NCI-H1694 (cell line): Measurements from ENCODE around the gene TLCD3B.

Source experiments
- DNase-seq: peaks from one replicate; lab custom pipeline; 2025; lab: John Stamatoyannopoulos, UW

TLCD3B gene

DNA sequence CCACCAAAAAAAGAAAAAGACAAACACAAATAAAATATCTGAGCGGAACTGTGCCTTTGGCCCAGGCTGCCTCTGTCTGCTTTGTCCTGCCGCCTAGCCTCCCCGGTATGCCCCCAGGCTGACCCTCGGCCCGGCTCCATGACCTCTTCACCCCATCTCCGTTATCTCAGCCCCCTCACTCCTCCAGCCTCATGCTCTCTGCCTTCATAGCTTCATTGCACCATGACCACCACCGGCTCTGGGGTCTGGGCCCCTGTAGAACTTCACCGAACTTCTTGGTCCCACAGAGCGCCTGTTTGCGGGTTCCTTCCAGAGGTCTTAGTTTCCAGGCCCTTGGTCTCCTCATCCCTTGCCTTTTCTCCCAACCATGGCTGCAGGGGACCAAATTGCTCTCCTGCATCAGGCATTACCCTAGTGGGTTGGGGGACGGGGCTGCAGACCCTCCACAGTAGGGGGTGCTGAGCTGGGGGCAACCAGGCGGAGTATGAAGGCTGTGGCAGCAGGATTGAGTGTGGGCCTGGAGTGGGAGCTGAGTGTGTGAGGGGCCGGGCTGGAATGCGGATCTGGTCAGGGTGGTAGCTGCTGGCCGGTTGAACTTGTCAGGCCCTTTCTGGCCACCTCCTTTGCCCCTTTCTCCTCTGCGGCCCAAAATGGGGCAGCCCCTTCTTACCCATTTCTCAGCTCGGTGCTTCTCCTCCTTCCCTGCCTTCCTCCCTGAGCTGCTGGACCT lies 42.6 kb downstream of the TLCD3B start:
- no peak for DNase-seq

DNA sequence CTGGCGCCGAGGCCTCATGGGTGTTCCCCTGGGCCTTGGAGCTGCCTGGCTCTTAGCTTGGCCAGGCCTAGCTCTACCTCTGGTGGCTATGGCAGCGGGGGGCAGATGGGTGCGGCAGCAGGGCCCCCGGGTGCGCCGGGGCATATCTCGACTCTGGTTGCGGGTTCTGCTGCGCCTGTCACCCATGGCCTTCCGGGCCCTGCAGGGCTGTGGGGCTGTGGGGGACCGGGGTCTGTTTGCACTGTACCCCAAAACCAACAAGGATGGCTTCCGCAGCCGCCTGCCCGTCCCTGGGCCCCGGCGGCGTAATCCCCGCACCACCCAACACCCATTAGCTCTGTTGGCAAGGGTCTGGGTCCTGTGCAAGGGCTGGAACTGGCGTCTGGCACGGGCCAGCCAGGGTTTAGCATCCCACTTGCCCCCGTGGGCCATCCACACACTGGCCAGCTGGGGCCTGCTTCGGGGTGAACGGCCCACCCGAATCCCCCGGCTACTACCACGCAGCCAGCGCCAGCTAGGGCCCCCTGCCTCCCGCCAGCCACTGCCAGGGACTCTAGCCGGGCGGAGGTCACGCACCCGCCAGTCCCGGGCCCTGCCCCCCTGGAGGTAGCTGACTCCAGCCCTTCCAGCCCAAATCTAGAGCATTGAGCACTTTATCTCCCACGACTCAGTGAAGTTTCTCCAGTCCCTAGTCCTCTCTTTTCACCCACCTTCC lies 43.5 kb downstream of the TLCD3B start:
- DNase-seq, result no peak

DNA sequence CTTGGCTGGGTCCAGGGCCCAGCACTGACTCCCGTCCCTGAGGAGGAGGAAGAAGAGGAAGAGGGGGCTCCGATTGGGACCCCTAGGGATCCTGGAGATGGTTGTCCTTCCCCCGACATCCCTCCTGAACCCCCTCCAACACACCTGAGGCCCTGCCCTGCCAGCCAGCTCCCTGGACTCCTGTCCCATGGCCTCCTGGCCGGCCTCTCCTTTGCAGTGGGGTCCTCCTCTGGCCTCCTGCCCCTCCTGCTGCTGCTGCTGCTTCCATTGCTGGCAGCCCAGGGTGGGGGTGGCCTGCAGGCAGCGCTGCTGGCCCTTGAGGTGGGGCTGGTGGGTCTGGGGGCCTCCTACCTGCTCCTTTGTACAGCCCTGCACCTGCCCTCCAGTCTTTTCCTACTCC lies 44.1 kb downstream of the TLCD3B start:
- no peak for DNase-seq

DNA sequence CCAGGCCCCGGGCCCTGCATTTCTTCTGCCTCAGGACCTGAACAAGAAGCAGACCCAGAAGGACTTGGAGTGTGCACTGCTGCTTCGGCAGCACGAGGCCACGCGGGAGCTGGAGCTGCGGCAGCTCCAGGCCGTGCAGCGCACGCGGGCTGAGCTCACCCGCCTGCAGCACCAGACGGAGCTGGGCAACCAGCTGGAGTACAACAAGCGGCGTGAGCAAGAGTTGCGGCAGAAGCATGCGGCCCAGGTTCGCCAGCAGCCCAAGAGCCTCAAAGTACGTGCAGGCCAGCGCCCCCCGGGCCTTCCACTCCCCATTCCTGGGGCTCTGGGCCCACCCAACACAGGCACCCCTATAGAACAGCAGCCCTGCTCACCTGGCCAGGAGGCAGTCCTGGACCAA lies 44.8 kb downstream of the TLCD3B start:
- DNase-seq, result no peak

DNA sequence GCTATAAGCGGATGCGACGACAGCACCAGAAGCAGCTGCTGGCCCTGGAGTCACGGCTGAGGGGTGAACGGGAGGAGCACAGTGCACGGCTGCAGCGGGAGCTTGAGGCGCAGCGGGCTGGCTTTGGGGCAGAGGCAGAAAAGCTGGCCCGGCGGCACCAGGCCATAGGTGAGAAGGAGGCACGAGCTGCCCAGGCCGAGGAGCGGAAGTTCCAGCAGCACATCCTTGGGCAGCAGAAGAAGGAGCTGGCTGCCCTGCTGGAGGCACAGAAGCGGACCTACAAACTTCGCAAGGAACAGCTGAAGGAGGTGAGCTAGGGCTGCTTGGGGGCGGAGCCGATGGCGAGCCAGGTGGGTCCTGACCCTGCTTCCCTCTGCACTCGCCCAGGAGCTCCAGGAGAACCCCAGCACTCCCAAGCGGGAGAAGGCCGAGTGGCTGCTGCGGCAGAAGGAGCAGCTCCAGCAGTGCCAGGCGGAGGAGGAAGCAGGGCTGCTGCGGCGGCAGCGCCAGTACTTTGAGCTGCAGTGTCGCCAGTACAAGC lies 45.7 kb downstream of the TLCD3B start:
- no peak for DNase-seq

DNA sequence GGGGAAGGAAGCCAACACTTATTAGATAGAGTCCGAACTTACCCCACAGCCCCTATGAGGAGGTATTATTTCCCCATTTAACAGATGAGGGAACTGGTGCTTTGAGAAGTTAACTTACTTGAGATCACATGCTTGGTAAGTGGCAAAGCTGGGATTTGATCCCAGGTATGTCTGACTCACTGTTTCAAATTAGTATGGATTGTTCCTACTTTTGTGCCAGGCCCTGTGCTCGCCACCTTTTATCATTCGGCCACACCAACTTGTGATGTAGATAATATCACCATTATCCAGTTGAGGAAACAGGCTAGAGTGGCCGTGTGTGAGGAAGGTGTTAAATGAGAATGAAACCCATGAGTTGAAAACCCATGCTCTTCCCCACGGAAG lies 46.3 kb downstream of the TLCD3B start:
- DNase-seq, result no peak

DNA sequence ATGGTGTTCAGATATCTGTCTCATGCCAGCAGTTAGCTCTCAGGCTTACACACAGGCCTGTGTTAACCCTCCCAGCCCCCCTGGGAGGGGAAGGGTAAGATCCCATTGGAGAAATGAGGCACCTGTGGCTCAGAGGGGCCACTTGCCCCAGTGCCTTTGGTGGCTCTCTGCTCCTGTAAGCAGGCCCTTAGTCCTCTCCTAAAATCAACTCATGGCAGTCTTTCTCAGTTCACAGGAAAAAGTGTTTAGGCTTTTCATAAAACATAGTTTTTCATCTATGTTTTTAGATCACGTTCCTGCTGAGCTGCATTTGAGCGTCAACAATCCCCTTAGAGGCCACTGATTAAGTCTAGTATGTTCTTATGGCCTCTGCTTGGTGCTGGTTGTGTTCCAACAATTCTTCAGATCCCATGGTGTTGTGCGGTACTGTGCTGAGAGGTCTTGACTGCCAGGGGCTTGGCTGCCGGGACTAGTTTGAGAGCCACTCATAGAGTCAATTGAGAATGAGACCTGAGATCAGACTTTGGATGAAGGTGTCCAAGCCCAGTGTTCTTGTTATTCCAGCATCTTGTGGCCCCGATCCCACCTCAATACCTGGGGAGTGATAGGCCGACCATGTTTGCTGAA lies 46.8 kb downstream of the TLCD3B start:
- no peak for DNase-seq

DNA sequence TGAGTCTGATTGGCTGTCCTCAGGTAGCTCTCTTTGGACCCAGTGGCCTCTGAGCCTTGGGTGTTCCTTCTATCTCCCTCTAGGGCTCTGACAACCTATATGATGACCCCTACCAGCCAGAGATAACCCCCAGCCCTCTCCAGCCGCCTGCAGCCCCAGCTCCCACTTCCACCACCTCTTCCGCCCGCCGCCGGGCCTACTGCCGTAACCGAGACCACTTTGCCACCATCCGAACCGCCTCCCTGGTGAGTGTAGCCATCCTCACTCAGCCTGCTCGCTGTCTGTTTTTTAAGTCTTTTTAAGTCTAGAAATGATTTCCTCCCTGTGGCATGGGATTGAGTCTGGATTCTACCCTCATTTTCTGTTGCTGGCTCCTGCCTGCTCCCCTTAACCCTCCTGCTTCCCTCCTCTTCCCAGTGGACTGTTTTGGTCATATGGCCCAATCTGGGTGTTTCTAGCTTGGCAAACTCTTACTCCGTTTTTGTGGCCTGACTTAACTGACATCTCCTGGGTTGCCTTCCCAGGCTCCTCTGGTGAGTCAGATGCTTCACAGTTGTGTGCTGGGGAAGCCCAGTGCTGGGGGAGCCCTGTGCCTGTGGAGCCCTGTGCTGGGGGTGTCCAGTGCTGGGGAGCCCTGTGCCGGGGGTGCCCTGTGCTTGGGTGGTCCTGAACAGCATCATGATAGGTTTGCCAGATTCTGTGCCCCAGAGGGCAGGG lies 47.5 kb downstream of the TLCD3B start:
- no peak for DNase-seq

DNA sequence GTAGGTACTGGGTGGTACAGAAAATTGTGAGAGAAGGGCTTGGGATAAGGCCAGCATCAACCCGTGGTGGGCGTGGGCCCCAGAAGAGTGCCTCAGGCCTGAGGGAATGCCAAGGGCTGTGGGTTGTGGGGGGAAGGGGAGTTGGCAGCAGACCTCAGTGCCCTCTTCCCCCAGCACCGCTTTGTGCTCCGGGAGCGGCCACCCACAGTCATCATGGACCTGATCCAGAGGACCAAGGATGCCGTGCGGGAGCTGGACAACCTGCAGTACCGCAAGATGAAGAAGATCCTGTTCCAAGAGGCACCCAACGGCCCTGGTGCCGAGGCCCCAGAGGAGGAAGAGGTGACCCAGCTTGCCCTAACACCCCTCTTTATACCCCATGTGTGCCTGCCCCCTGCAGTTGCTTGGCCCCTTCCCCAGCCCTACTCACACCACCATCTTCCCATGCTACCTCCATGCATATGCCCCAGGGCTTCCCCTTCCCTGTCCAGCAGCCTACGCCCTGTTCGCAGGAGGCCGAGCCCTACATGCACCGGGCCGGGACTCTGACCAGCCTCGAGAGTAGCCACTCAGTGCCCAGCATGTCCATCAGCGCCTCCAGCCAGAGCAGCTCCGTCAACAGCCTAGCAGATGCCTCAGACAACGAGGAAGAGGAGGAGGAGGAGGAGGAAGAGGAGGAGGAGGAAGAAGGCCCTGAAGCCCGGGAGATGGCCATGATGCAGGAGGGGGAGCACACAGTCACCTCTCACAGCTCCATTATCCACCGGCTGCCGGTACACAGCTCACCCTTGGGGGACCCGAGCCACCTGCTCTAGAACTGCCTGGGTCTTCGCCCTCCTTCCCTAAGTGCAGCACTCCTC lies 48.3 kb downstream of the TLCD3B start:
- DNase-seq, result no peak

DNA sequence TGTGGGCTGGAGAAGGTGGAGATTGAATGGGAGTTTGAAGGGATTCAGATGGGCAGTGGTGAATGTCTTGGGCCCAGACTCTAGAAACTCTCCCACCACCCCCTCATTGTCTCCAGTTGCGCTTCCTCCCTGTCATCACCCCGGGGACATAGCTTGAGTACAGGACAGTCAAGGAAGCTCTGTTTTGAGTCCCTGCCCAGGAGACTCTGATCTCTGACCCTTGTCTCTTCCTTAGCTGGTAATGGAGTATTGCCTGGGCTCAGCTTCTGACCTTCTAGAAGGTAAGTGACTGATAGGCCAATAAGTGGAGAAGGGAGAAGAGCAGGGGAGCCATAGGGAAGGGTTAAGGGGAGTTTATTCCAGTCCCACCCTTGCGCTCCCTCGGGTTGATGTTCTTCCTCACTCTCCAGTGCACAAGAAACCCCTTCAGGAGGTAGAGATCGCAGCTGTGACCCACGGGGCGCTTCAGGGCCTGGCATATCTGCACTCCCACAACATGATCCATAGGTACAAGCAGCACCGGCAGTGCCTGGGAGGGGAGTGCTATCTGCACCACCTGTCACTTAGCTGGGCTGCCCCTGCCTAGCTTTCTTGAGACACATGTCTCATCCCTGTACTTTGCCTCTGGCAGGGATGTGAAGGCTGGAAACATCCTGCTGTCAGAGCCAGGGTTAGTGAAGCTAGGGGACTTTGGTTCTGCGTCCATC lies 52.4 kb downstream of the TLCD3B start:
- DNase-seq, result no peak

DNA sequence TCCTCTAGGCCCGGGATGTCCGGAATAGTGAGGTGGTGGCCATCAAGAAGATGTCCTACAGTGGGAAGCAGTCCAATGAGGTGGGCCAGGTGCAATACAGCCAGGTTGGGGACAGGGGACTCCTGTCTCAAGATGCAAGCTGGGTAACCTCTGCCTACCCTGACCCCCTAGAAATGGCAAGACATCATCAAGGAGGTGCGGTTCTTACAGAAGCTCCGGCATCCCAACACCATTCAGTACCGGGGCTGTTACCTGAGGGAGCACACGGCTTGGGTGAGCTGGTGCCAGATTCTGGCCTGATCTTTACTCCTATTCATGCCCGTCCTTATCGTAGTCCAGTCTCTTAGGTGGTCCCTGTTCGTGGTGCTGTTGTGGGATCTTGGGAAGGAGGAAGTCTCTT lies 53.0 kb downstream of the TLCD3B start:
- DNase-seq, result no peak

DNA sequence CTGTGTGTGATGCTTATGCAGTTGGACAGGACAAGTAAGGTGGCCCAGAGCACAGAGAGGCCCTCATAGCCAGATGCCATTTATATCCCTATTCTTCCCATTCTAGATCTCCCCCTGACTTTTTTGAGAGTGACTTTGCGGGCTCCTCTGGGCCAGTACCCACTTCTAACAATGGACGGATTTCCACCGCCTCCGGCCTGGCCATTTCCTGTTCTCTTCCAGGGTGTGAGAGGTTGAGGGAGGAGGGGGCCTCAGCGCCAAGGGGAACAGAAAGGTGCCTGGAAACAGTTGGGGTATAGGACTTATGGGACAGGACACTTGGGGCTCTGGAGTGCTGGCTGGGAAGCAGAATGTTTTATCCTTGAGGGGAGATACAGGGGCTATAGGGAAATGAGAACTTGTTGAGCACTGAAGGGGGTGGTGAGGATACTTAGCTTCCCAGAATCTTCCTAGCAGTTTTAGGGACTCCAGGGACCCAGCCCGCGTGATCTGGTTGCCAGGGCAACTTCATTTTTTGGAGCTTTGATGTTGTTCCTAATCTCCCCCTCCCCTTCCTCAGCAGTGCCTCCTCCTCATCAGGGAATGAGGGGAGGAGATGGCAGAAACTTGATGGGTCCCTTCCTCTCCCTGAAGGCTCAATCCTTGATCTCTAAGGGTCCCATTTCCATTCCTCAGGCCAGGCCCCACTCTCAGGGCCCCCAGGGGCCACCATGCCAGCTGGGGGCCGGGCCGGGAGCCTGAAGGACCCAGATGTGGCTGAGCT lies 53.8 kb downstream of the TLCD3B start:
- DNase-seq, result no peak

DNA sequence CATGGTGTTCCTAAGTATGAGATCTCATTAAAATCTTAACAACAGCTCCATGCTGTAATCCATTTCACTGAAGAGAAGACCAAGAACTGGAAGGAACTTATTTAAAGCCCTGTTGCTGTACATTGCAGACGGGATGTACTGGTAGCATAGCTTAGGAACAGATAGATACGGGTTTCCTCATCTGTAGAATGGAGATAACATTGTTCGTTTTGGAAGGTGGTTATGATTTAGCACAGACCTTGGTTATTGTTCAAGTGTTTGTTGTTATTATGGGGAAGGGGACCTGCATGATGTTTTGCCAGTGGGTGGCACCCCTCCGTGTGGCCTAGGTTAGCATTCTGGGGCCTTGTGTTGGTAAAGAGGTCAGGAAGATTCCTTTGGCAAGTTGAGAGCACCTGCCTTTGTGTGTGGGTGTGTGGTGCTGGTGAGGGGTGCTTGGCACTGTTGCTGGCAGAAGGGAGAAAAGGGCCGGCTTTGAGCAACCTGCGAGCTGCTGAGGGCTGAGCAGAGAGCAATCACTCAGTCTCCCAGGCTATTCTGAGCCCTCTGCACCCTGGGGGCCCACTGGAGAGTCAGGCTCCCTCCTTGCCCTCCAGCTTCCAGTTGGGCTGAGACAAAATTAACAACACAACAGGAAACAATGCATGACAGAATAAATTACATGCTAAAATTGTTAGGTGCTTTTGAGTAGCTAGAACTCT lies 55.1 kb downstream of the TLCD3B start:
- no peak for DNase-seq

DNA sequence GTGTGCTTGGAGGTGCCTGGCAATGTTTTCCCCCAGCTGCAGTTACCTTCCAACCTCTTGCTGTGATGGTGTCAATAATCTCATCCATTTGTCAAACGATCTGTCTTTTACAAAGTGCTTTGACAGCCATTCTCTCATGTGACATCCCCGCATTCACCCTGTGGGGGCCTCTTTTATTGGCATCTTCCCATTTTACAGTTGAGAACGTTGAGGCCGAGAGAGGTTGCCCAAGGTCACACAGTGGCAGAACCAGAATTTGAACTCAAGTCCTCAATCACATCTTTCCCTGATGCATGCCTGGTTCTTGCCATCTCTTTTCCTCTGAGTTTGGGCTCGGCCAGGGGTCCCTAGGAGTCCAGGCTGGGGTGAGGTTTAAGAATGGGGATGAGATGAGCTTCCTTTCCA lies 55.9 kb downstream of the TLCD3B start:
- no peak for DNase-seq
